Karpas-422 (cell line): ENCODE data around the gene VILL. TPM values are rescaled to one million over a fixed set of nuclear protein-coding genes. Genes with fewer than 3 reads are reported as not detected.
A peak's percentile ranks its signal among the peaks of the same experiment; 100 is the strongest.

Experiments
- DNase-seq: peaks from one replicate; pipeline ENCODE4 v3.0.0-alpha.2; 2015
- H2AFZ ChIP-seq: fragments of 200-600 bp; sonication (generic); 2 replicates; pipeline ENCODE4 v1.6.1; 2014; ENCODE audit warnings: antibody characterized with exemption, low read length, mixed read lengths
- H3K27ac ChIP-seq: fragments of 200-600 bp; sonication (generic); 2 replicates; pipeline ENCODE4 v1.5.1; 2014; ENCODE audit warnings: mild to moderate bottlenecking, low read length, moderate library complexity
- H3K27me3 ChIP-seq: fragments of 200-600 bp; sonication (generic); 2 replicates; pipeline ENCODE4 v1.6.1; 2014; ENCODE audit warnings: low read length, mixed read lengths
- H3K36me3 ChIP-seq: fragments of 200-600 bp; sonication (generic); 2 replicates; pipeline ENCODE4 v1.6.1; 2014; ENCODE audit warnings: low read length, mixed read lengths; ENCODE audit not compliant: insufficient read depth
- H3K4me1 ChIP-seq: fragments of 200-600 bp; sonication (generic); 2 replicates; pipeline ENCODE4 v1.6.1; 2014; ENCODE audit warnings: mild to moderate bottlenecking, low read length, mixed read lengths
- H3K4me2 ChIP-seq: fragments of 200-600 bp; sonication (generic); 2 replicates; pipeline ENCODE4 v1.6.1; 2014; ENCODE audit warnings: low read length, low read depth, mild to moderate bottlenecking; ENCODE audit not compliant: poor library complexity, severe bottlenecking
- H3K4me3 ChIP-seq: fragments of 200-600 bp; sonication (generic); 2 replicates; pipeline ENCODE4 v1.5.1; 2014; ENCODE audit warnings: mild to moderate bottlenecking, antibody characterized with exemption, low read length, mixed read lengths
- H3K79me2 ChIP-seq: fragments of 200-600 bp; sonication (generic); 2 replicates; pipeline ENCODE4 v1.6.1; 2014; ENCODE audit warnings: mild to moderate bottlenecking, low read length, mixed read lengths
- H3K9ac ChIP-seq: fragments of 200-600 bp; sonication (generic); 2 replicates; pipeline ENCODE4 v1.6.0; 2014; ENCODE audit warnings: low read length
- H3K9me2 ChIP-seq: fragments of 200-600 bp; sonication (generic), shearing (Covaris generic); replicated peaks from 2 replicates; pipeline ENCODE4 v1.6.0; 2014; ENCODE audit warnings: mild to moderate bottlenecking, low read length, moderate library complexity; ENCODE audit not compliant: insufficient read depth
- H3K9me3 ChIP-seq: fragments of 300-700, 200-600 bp; sonication (generic); 2 replicates; pipeline ENCODE4 v1.6.1; 2014; ENCODE audit warnings: low read length, mixed read lengths
- H4K20me1 ChIP-seq: fragments of 200-600 bp; sonication (generic); 2 replicates; pipeline ENCODE4 v1.6.1; 2014; ENCODE audit warnings: mild to moderate bottlenecking, antibody characterized with exemption, low read length, low read depth; ENCODE audit not compliant: insufficient read depth
- total RNA-seq: library from RNA; depleted of rRNA; stranded (reverse); fragments of >200 nt; shearing (Covaris generic); gene quantifications from 2 replicates; pipeline ENCODE4 v1.2.3, GENCODE V29; 2014; ENCODE audit warnings: low replicate concordance

The VILL gene
- total RNA-seq, 1 experiment from 2014 or later = 9.7 TPM

DNA sequence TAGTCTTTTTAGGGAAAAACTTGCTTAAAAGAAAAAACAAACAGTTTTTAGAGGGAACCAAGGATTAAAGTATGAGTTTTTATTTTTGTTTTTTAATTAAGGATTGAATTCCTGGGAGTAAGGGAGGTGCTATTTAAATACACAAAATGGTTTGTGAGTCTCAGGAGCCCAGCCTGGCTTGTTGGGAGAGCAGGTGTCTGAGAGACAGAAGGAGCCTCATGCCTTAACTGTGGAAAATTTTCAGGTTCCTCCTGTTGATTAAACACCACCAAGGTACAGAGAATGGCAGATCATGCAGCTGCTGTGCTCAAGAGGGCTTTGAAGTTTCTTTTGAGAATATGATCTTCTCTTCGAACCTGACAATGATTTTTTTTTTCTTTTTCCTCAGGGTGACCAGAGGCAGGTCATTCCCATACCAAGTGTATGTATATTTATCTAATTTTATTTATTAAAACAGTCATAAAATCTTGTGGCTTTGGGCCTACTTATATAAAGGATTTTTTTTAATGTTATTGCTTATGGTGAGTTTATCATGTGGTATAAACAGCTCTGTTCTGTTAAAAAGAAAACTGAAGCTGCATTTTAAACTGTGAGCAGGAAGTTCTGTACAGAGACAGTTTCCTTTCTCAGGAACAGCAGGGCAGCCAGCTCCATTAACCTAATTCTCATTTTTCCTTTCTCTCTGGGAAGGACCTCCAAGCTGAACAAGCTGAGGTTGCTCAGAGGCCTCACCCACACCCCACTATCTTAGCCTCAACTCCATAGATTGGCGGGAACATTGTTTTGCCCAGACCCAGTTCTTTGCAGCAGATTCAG lies 33.7 kb upstream of the VILL start:
- no peak overlapping the region for H2AFZ ChIP-seq
- H3K27ac ChIP-seq = no peak overlapping the region
- no peaks in the 10 kb centered on the region for H3K9me2 ChIP-seq
- H3K4me1 ChIP-seq = 0 out of 2 replicates have a peak, but pooled peaks cover 2% of the 10 kb centered on the region
- H3K9me3 ChIP-seq = no peaks in the 10 kb centered on the region
- no peaks in the 10 kb centered on the region for H3K27me3 ChIP-seq
- H3K79me2 ChIP-seq = no peaks in the 10 kb centered on the region
- H3K9ac ChIP-seq = no peak overlapping the region
- no peak overlapping the region for H3K4me3 ChIP-seq
- no peaks in the 10 kb centered on the region for H4K20me1 ChIP-seq
- no peak overlapping the region for H3K4me2 ChIP-seq
- DNase-seq = no peak
- no peaks in the 10 kb centered on the region for H3K36me3 ChIP-seq

DNA sequence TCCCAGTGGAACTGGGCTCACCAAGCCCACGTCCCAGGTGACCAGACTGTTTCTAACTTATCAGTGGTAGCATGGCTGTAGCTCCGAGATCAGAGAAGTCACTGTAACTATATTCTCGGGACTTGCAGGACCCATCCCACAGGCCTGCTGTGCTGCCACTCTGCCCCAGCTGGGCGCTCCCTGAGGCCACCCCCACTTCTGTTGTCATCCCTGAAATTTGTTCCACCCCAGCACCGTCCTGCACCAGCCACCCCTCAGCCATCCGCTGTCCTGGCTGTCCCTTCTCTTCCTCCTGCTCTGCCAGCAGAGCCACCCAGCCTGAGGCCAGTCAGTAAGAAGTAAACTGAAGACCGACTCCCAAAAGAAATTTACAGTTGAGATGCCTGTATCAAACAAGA lies 33.0 kb upstream of the VILL start:
- H2AFZ ChIP-seq = no peak overlapping the region
- no peak for DNase-seq

DNA sequence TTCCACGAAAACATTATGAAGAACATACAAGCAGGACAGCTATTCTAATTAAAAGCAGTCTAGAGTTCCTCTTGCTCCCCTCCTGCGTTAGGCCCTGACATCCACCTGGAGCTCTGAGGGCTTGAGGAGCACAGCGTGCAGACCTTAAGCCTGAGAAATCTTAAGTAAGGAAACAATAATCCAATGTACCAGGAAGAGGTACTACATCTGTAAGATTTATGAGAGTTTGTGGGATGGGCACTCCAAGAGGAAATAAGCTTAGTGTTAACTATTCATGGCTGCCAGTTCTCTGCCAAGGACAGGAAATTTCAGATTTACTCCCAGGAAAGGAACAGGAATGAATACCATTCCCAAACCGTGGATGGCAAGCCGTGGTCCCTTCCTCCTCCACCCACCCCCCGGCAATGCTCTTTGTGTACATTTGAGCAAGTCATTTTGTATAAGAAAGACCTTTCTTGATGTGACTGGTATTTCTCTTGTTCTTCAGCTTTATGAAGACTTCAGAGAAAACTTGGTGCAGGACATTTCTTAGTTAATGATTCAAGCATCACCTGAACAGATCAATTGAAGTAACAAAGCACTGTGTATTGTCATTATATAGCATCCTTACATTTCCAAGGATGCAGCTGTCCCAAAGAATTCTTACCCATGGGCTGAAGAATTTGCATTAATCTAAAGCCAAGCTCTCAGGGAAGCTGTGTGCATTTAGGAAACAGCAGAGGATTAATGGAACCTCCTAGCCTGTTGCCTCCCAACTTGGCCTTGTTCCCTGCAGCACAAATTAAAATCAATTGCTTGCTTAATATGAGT lies 28.8 kb upstream of the VILL start:
- Histone ChIP-seq H3K4me3 (no peak overlapping the region), H3K4me2 (no peak overlapping the region), H3K9me2 (no peaks in the 10 kb centered on the region), H3K79me2 (no peaks in the 10 kb centered on the region), H3K9ac (no peak overlapping the region), H3K27ac (no peak overlapping the region), H3K27me3 (no peaks in the 10 kb centered on the region), H3K9me3 (no peaks in the 10 kb centered on the region), H4K20me1 (no peaks in the 10 kb centered on the region), H3K4me1 (no peaks in the 10 kb centered on the region), H3K36me3 (no peaks in the 10 kb centered on the region), H2AFZ (no peak overlapping the region)
- DNase-seq = no peak

More for the DNA sequence above, 33.0 kb upstream of the VILL start:
- Histone ChIP-seq H3K9ac (no peak overlapping the region), H3K36me3 (no peaks in the 10 kb centered on the region), H3K9me3 (no peaks in the 10 kb centered on the region), H3K9me2 (no peaks in the 10 kb centered on the region), H3K27me3 (no peaks in the 10 kb centered on the region), H4K20me1 (no peaks in the 10 kb centered on the region), H3K4me1 (0 out of 2 replicates have a peak, but pooled peaks cover 2% of the 10 kb centered on the region), H3K27ac (no peak overlapping the region), H3K79me2 (no peaks in the 10 kb centered on the region), H3K4me2 (no peak overlapping the region), H3K4me3 (no peak overlapping the region)

DNA sequence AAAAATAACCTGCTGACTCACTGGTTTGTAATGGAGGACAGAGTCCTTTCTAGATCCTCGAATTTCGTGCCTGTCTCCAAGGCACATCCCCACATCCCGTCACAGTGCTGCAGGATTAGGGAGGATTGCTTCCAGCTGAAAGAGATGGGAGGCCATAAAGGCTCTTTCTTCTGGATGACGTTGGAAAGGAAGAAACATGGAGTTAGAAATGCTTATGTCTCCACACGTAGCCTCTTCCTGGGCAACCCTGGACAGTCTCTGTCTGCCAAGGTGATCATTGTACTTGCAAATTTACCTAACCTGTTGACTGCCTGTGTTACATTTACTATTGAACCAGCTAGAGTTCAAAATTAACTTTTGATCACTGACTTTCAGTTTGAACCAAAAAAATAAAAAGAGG lies 27.6 kb upstream of the VILL start:
- H3K36me3 ChIP-seq = no peaks in the 10 kb centered on the region
- DNase-seq = no peak
- no peak overlapping the region for H2AFZ ChIP-seq
- H3K9me2 ChIP-seq = no peaks in the 10 kb centered on the region
- no peaks in the 10 kb centered on the region for H3K4me1 ChIP-seq
- H3K27ac ChIP-seq = no peak overlapping the region
- H3K4me2 ChIP-seq = no peak overlapping the region
- no peak overlapping the region for H3K9ac ChIP-seq
- no peak overlapping the region for H3K4me3 ChIP-seq
- H3K79me2 ChIP-seq = no peaks in the 10 kb centered on the region
- no peaks in the 10 kb centered on the region for H4K20me1 ChIP-seq
- no peaks in the 10 kb centered on the region for H3K9me3 ChIP-seq
- H3K27me3 ChIP-seq = no peaks in the 10 kb centered on the region

DNA sequence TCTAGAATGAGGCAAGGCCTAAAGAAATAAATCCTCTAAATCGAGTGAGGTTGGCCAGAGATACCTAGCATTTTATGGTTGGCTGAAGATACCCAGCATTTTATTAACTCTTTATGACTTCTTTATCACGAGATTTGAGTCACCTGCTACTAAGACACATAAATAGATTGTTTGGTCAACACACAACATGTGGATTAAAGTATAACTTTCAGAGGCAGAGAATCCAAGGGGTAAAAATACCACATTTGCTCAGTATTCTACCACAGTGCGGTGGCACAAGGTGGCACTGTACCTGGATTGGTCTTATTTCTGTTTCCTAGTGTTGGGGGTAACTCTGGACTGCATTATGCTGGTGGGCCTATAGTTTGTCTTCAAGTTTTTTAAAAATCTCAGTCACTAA lies 27.0 kb upstream of the VILL start:
- Histone ChIP-seq H3K79me2 (no peaks in the 10 kb centered on the region), H3K27ac (no peak overlapping the region), H3K27me3 (no peaks in the 10 kb centered on the region), H3K9me2 (no peaks in the 10 kb centered on the region), H3K36me3 (no peaks in the 10 kb centered on the region), H3K9me3 (no peaks in the 10 kb centered on the region), H3K4me2 (no peak overlapping the region), H2AFZ (no peak overlapping the region), H3K4me1 (no peaks in the 10 kb centered on the region), H3K4me3 (no peak overlapping the region), H4K20me1 (no peaks in the 10 kb centered on the region), H3K9ac (no peak overlapping the region)
- DNase-seq = no peak

DNA sequence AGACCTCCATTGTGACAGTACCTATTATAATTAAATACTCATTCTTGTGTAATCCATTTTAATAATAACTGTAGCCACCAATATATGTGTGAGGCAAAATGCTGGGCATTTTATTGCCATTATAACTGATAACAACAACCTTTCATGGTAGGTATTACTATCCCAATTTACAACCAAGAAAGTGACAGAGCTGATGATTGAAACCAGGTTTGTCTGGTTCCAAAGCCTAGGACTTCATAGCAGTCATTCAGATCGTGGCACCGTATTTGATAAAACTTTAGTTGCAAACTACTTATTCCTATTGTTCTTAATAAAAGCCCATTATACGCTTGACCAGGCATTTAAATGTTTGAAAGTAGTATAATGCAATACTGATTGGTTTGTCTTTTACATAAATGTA lies 26.4 kb upstream of the VILL start:
- Histone ChIP-seq H2AFZ (no peak overlapping the region), H3K27me3 (no peaks in the 10 kb centered on the region), H3K9me3 (no peaks in the 10 kb centered on the region), H3K4me3 (no peak overlapping the region), H3K27ac (no peak overlapping the region), H3K4me1 (no peaks in the 10 kb centered on the region), H3K79me2 (no peaks in the 10 kb centered on the region), H3K9me2 (no peaks in the 10 kb centered on the region), H4K20me1 (no peaks in the 10 kb centered on the region), H3K9ac (no peak overlapping the region), H3K4me2 (no peak overlapping the region), H3K36me3 (no peaks in the 10 kb centered on the region)
- DNase-seq = no peak

DNA sequence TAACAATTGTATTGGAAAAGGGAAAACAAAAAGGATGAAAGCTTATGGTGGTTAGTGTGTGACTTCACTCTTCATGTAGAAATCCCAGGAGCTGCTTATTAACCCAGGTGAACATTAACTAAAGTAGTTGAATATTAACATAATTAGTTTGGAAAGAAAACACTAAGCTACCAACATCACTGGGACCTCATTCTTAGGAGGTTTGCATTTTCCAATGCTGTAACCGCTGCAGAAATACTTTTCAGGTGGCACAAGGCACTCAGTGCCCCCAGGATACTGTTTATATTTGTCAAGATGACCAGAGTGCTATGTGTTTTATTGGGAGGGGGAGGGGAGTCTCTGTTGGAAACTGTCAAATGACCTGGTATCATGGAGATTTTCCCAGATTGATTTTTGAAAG lies 25.9 kb upstream of the VILL start:
- H4K20me1 ChIP-seq = no peaks in the 10 kb centered on the region
- H2AFZ ChIP-seq = no peak overlapping the region
- H3K36me3 ChIP-seq = no peaks in the 10 kb centered on the region
- H3K27me3 ChIP-seq = no peaks in the 10 kb centered on the region
- no peaks in the 10 kb centered on the region for H3K4me1 ChIP-seq
- H3K4me3 ChIP-seq = no peak overlapping the region
- H3K79me2 ChIP-seq = no peaks in the 10 kb centered on the region
- H3K27ac ChIP-seq = no peak overlapping the region
- H3K9ac ChIP-seq = no peak overlapping the region
- H3K9me2 ChIP-seq = no peaks in the 10 kb centered on the region
- H3K4me2 ChIP-seq = no peak overlapping the region
- no peaks in the 10 kb centered on the region for H3K9me3 ChIP-seq
- no peak for DNase-seq

DNA sequence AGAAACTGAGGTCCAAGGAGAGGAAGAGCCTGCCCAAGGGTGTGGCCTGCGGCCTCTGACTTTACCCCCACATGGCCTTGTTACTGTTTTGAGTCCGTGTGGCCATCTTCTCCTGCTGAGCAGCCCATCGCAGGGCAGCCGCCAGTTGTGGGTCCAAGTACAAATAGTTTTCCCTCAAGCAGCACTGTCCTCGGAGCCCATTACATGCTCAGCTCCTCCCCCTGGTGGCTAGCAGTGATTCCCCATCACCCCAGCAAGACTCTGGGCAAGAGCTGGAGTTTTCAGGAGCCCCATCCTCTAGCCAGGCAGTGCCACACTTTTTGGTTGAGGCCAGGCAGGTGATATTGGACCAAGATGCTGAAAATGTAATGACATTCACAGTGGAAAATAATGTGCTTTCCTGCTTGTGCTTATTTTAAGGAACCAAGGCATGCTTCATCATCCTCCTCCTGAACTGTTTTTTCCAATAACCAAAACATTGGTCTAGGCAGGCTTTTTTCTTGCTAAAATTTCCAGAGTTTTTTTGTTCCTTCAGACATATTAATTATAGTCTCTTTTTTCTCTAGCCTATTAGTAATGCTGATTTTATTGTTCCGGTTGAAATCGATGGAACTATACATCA lies 23.2 kb upstream of the VILL start:
- H2AFZ ChIP-seq = no peak overlapping the region
- H3K27ac ChIP-seq = no peak overlapping the region
- H3K4me1 ChIP-seq = no peaks in the 10 kb centered on the region
- no peak overlapping the region for H3K4me3 ChIP-seq
- no peaks in the 10 kb centered on the region for H3K9me3 ChIP-seq
- DNase-seq = peak; percentile 86
- no peaks in the 10 kb centered on the region for H3K27me3 ChIP-seq
- no peak overlapping the region for H3K9ac ChIP-seq
- H4K20me1 ChIP-seq = no peaks in the 10 kb centered on the region
- no peaks in the 10 kb centered on the region for H3K9me2 ChIP-seq
- H3K79me2 ChIP-seq = no peaks in the 10 kb centered on the region
- no peaks in the 10 kb centered on the region for H3K36me3 ChIP-seq
- H3K4me2 ChIP-seq = no peak overlapping the region
